NCI-H446 (cell line): ENCODE measurements around the gene ARL6IP4.
"Not testable (repeated sequence)": the region's sequence is repeated elsewhere in the genome, so short reads cannot be mapped to it uniquely, and the experiment has no call there.

ENCODE experiments used
- DNase-seq, 2 experiments: peaks; one replicate each; lab custom pipeline; 2025; lab: John Stamatoyannopoulos, UW

The ARL6IP4 gene

GRCh38 chr12:122980183-122981035 is at the start of gene ARL6IP4:
ARL6IP4 (plus strand) TSS chr12:122980681; CDS start chr12:122981140, 459 bp downstream.
- DNase-seq: peak; percentile 7 to 62

- no peak for DNase-seq
These were observed 48.3 kb upstream of the ARL6IP4 start for GRCh38 chr12:122932207-122932606.

DNA sequence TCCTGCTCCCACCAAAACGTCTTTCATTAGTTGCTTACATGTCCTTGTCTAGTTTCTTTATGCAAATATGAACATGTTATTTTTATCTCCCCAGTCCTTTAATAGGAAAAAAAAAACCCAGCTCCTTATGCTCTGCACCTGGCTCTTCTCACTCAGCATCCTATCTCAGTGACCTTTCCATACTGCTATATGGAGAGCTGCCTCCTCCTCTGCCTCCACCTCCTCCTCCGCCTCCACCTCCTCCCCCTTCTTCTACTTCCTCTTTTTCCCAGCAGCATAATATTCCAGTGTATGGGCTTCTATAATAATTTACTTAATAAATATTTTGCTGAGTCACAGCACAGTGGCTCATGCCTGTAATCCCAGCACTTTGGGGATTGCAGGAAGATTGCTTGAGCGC is 45.8 kb upstream of the ARL6IP4 start:
- DNase-seq: no peak

- no peak for DNase-seq
These were observed 45.2 kb upstream of the ARL6IP4 start for GRCh38 chr12:122935318-122935717.

DNA sequence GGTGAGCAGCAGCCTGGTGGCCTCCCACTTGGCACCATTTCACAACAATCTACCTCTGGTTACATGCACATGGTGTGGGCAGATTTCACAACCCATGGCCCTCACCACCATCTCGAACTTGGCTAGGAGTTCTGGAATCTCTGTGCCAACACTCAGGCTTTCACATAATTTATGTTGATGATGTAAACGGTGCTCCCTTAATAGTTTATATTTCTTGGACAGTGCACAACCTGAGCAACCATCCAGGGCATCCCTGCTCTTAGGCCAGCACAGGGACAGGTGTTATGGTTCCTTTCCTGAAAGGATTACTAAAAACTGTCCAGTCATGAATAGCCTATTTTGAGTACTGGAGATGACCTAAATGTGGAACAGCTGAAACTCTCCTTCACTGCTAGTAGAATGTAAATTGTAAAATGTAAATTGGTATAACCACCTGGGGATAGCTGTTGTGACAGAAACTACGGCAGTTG is 42.8 kb upstream of the ARL6IP4 start:
- no peak for DNase-seq

GRCh38 chr12:122939125-122939524 is 41.4 kb upstream of the ARL6IP4 start:
- no peak for DNase-seq

DNA sequence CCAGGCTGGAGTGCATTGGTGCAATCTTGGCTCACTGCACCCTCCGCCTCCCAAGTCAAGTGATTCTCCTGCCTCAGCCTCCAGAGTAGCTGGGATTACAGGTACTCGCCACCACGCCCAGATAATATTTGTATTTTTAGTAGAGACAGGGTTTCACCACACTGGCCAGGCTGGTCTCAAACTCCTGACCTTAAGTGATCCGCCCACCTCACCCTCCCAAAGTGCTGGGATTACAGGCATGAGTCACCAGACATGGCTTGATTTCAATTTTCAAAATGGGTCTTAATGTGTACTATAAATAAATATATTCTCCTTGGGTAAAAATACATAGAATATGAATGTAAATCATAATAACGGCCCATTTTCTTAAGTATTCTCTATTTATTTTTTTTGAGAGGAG is 39.1 kb upstream of the ARL6IP4 start:
- DNase-seq: not testable (repeated sequence)

- no peak for DNase-seq
These were observed 37.8 kb upstream of the ARL6IP4 start for GRCh38 chr12:122942637-122943036.

- DNase-seq: no peak
These were observed 37.3 kb upstream of the ARL6IP4 start for GRCh38 chr12:122943196-122943595.

GRCh38 chr12:122944605-122945592 is 35.6 kb upstream of the ARL6IP4 start:
- peak; percentile 22 to 75 for DNase-seq

DNA sequence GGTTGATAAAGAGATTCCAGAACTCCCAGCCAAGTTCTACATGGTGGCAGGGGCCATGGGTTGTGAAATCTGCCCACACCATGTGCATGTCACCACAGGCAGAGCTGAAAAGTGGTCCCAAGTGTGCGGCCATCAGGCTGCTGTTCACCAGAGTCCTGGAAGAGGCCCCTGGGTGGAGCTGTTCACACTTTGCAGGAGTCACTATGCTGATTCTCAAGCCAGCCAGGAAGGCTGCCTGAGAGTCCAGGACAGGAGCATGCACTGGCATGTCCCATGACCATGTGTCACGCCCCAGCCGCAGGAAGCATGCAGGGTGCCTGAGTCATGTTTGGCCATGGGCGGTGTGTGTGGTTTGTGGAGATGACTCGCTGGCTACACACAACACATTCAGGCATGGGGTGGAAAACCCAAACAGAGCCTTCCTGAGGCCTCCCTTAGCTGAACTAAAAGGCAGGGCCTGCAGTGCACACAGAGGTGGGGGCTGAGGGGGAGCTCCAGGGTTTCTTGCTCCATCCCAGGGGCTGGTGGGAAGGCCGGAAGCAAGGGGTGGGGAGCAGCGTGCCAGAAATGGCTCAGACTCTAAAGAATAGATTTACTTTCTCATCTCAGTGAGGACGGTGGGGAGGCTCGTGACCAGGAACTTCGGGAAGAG is 33.7 kb upstream of the ARL6IP4 start:
- peak; percentile 13 to 42 for DNase-seq

- DNase-seq: no peak
These were observed 33.1 kb upstream of the ARL6IP4 start for GRCh38 chr12:122947352-122947792.

- no peak for DNase-seq
These were observed 31.9 kb upstream of the ARL6IP4 start for GRCh38 chr12:122948605-122949004.

GRCh38 chr12:122949405-122949804 is 31.1 kb upstream of the ARL6IP4 start:
- no peak for DNase-seq

GRCh38 chr12:122949816-122950675 is 30.4 kb upstream of the ARL6IP4 start:
- no peak for DNase-seq

GRCh38 chr12:122951406-122951805 is 29.1 kb upstream of the ARL6IP4 start:
- no peak for DNase-seq

- DNase-seq: peak; percentile 34 to 65
These were observed 28.2 kb upstream of the ARL6IP4 start for GRCh38 chr12:122951979-122952892.

DNA sequence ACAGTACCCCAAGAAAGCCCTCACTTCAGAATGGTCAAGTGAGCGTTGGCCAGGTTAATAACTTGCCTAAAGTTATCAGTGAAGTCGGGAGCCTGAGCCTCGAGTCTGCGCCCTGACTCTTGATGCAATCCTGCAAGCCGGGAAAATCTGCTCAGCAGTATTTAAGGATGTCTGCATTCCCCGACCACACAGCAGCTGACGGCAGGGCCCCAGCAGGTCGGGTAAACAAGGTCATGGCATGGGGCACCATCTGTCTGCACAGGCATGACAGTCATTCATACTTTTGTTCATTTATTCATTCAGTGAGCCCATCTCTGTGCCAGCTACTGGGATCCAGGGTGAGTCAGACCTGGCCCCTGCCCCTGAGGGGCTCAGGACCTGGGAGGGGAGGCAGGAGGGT is 25.3 kb upstream of the ARL6IP4 start:
- DNase-seq: no peak

DNA sequence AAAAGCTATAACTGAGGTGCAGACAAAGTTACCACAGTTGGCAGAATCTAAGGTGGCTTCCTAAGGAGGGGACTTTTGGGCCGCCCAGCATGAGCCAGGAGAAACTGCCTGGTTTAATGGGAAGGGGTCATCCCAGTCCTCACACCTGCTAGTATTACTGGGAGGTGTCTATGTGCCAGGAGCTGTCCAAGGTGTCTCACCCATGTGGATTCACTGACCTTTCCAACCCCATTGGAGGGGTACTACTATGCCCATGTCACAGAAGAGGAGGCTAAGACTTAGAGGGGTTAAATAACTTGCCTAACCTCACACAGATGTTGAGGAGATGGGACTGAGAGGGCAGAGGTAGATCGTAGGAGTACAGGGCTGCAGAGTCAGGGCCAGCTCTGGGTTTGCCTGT is 24.4 kb upstream of the ARL6IP4 start:
- DNase-seq: no peak
